PC-9 (cell line): Measurements from ENCODE around the gene TMEM161A. TPM values are rescaled to one million over a fixed set of nuclear protein-coding genes. Genes with fewer than 3 reads are reported as not detected.
"Not testable (repeated sequence)": the region's sequence is repeated elsewhere in the genome, so short reads cannot be mapped to it uniquely, and the experiment has no call there.

Source experiments
- BruUV-seq: library from RNA; stranded (reverse); fragments of 400-500 nt; replicated peaks from 2 replicates; lab custom pipeline; 2021; lab: Mats Ljungman, UMichigan
- CTCF ChIA-PET: fragments of 300-600 bp; sonication (Branson Sonifier 250); formaldehyde crosslinking; loops from one replicate; lab custom pipeline; 2022; ENCODE audit warnings: antibody characterized with exemption; lab: Charles Lee
- POLR2A ChIA-PET: fragments of 300-600 bp; sonication (Branson Sonifier 250); formaldehyde crosslinking; loops from one replicate; lab custom pipeline; 2022; ENCODE audit warnings: antibody characterized with exemption; ENCODE audit not compliant: unreplicated experiment; lab: Charles Lee
- DNase-seq, 2 experiments: peaks; one replicate each; pipeline versions ENCODE4 v3.0.0 to v3.0.0-alpha.2; 2015 to 2022; ENCODE audit warnings: mixed read lengths in 1 of 2
- H2AFZ ChIP-seq: fragments of 200-600 bp; sonication (generic); 2 replicates; pipeline ENCODE4 v1.8.1; 2017; ENCODE audit warnings: antibody characterized with exemption
- H3F3A ChIP-seq: fragments of 200-600 bp; sonication (generic); 2 replicates; pipeline ENCODE4 v1.8.1; 2017; ENCODE audit warnings: antibody characterized with exemption, mild to moderate bottlenecking, low read depth; ENCODE audit not compliant: insufficient read depth
- H3K27ac ChIP-seq: fragments of 200-600 bp; sonication (generic); 2 replicates; pipeline ENCODE4 v1.6.1; 2016; ENCODE audit warnings: mixed run types
- H3K27me3 ChIP-seq: fragments of 200-600 bp; sonication (generic); 2 replicates; pipeline ENCODE4 v1.6.1; 2016; ENCODE audit warnings: low read depth, mixed run types; ENCODE audit not compliant: insufficient read depth
- H3K36me3 ChIP-seq: fragments of 200-600 bp; sonication (generic); 2 replicates; pipeline ENCODE4 v1.6.1; 2016; ENCODE audit warnings: low read depth, mixed run types
- H3K4me1 ChIP-seq: fragments of 200-600 bp; sonication (generic); replicated peaks from 2 replicates; pipeline ENCODE4 v1.6.1; 2016; ENCODE audit warnings: mixed run types; ENCODE audit not compliant: insufficient read depth
- H3K4me2 ChIP-seq: fragments of 200-600 bp; sonication (generic); 2 replicates; pipeline ENCODE4 v1.6.1; 2017; ENCODE audit warnings: mixed run types
- H3K4me3 ChIP-seq: fragments of 200-600 bp; sonication (generic); 2 replicates; pipeline ENCODE4 v1.6.1; 2016; ENCODE audit warnings: mixed run types
- H3K79me2 ChIP-seq: fragments of 200-600 bp; sonication (generic); 2 replicates; pipeline ENCODE4 v1.6.1; 2017; ENCODE audit warnings: low read depth, mixed run types
- H3K9me2 ChIP-seq: fragments of 200-600 bp; sonication (generic); 2 replicates; pipeline ENCODE4 v1.8.1; 2017; ENCODE audit warnings: mild to moderate bottlenecking; ENCODE audit not compliant: insufficient read depth
- H3K9me3 ChIP-seq: fragments of 200-600 bp; sonication (generic); 2 replicates; pipeline ENCODE4 v1.8.1; 2016; ENCODE audit warnings: low read depth; ENCODE audit not compliant: insufficient read depth
- H4K20me1 ChIP-seq: fragments of 200-600 bp; sonication (generic); 2 replicates; pipeline ENCODE4 v1.8.1; 2017; ENCODE audit not compliant: insufficient read depth
- CTCF ChIP-seq: fragments of 200-600 bp; sonication (generic); conservative IDR thresholded peaks from 2 replicates; pipeline ENCODE4 v1.6.1; 2017; ENCODE audit warnings: mixed run types, antibody characterized with exemption, mild to moderate bottlenecking, moderate library complexity
- EZH2 ChIP-seq: fragments of 200-600 bp; sonication (generic); IDR thresholded peaks from 2 replicates; pipeline ENCODE4 v1.8.0; 2017; ENCODE audit warnings: antibody characterized with exemption, low read depth
- intact Hi-C: fragments of 100-400 bp; cut with micrococcal nuclease; formaldehyde crosslinking; loops from one replicate; pipeline ENCODE4 v1.10.0; 2022; ENCODE audit not compliant: unreplicated experiment
- total RNA-seq: library from RNA; stranded (reverse); gene quantifications from 2 replicates; pipeline ENCODE4 v1.2.3, GENCODE V29; 2021

Gene TMEM161A
- total RNA-seq, 1 experiment from 2014 or later: 41.1 TPM

DNA sequence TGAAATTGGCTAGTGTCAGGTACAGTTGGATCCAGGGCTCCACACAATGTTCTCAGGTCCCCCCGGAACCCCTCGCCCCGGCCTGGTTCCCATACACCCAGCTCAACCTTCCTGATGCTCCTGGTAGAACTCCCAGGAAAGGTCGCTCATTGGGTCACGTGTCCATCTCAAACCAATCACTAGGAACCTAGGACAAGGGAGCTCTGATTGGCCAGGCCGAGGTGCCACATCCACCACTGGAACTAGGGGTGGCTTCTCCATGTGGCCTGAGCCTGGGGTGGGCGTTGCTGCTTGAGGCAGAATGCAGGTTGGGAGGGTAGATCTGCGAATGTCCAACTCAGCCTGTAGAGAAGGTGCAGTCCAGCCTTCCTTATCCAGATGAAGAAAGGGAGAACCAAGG, 38.7 kb upstream of the TMEM161A start:
- no peaks in the 10 kb centered on the region for H3K27me3 ChIP-seq
- no peak overlapping the region for H2AFZ ChIP-seq
- no peaks in the 10 kb centered on the region; the same call in 1 of the 2 replicates for H3K36me3 ChIP-seq
- no peak for TF ChIP-seq EZH2
- no peak for TF ChIP-seq CTCF
- H3K9me3 ChIP-seq: no peaks in the 10 kb centered on the region
- no peak for DNase-seq
- H4K20me1 ChIP-seq: no peaks in the 10 kb centered on the region
- CTCF ChIA-PET: interaction anchor here (0.6 kb wide), 1 partner anchor 30 kb away, joined by 3 read pairs; no protein-coding TSS in a partner anchor
- peaks cover 7% of the 10 kb centered on the region for H3K4me1 ChIP-seq
- no peak overlapping the region for H3K27ac ChIP-seq
- H3K4me2 ChIP-seq: no peak overlapping the region
- no TSS peak for BruUV-seq
- POLR2A ChIA-PET: interaction anchor here (0.7 kb wide), 1 partner anchor 14 kb away, joined by 4 read pairs; no protein-coding TSS in a partner anchor
- H3K9me2 ChIP-seq: no peaks in the 10 kb centered on the region
- peaks cover 34% of the 10 kb centered on the region; the same call in 1 of the 2 replicates for H3F3A ChIP-seq
- no peaks in the 10 kb centered on the region for H3K79me2 ChIP-seq
- H3K4me3 ChIP-seq: no peak overlapping the region
- intact Hi-C loops: no loop called here

GRCh38 chr19:19173243-19173642, 35.0 kb upstream of the TMEM161A start:
- intact Hi-C loops, H3K4me3 ChIP-seq, H3K36me3 ChIP-seq, H3K27me3 ChIP-seq, DNase-seq, POLR2A ChIA-PET, CTCF ChIA-PET, H2AFZ ChIP-seq, BruUV-seq, H3K9me2 ChIP-seq, H4K20me1 ChIP-seq, H3K79me2 ChIP-seq, H3K9me3 ChIP-seq, H3K4me1 ChIP-seq, H3K27ac ChIP-seq, H3K4me2 ChIP-seq: not testable (repeated sequence)
- peaks cover 31% of the 10 kb centered on the region; the same call in 1 of the 2 replicates for H3F3A ChIP-seq

DNA sequence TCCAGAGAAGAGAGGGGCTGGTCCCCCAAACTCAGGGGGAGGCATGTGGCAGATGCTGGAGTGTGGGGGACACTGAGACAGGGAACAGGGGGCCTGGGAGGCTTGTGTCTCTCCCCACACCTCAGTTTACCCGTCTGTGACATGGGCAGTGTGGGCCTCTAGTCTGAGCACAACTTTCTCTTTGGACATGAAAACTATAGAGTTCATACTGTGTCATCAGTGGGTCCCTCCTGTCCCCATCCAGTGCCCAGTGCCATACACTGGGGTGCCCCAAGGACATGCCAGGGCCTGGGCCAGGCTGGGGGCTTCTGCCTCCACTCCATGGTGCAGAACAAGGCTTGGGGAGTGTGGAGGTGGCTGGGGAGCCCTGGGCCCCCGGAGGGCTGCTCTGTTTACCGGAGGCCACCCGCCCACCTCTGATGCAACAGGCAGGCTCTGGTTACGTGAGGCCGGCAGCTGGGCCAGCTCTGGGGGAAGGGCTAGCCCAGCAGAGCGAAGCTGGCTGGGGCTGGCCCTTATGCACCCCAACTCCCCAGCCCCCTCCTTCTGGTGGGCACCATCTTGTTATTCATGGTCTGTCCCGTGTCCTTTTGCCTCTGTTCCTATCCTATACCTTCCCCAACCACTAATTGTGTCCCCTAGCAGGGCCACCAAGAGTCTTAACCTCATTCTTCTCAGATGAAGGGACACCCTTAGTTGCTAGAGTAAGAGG, 33.7 kb upstream of the TMEM161A start:
- intact Hi-C loops: no loop called here
- Histone ChIP-seq H2AFZ (no peak overlapping the region), H3K9me2 (no peaks in the 10 kb centered on the region), H4K20me1 (no peaks in the 10 kb centered on the region), H3K79me2 (no peaks in the 10 kb centered on the region), H3K4me3 (no peak overlapping the region), H3K4me2 (0 out of 2 replicates have a peak overlapping the region, but pooled peaks have one; percentile 32), H3F3A (peaks cover 27% of the 10 kb centered on the region; the same call in 1 of the 2 replicates), H3K36me3 (no peaks in the 10 kb centered on the region), H3K9me3 (no peaks in the 10 kb centered on the region), H3K4me1 (peaks cover 9% of the 10 kb centered on the region), H3K27ac (0 out of 2 replicates have a peak overlapping the region, but pooled peaks have one; percentile 25), H3K27me3 (no peaks in the 10 kb centered on the region)
- POLR2A ChIA-PET: no interaction called here
- TF ChIP-seq CTCF (no peak), EZH2 (no peak)
- BruUV-seq: no TSS peak
- DNase-seq: no peak
- CTCF ChIA-PET: no interaction called here
